ENCODE measurements around the gene RSPH1. TPM values are rescaled to one million over a fixed set of nuclear protein-coding genes. Genes with fewer than 3 reads are reported as not detected.

RSPH1 gene
- total RNA-seq, 1 experiment from 2014 or later, result 1.5 TPM

DNA sequence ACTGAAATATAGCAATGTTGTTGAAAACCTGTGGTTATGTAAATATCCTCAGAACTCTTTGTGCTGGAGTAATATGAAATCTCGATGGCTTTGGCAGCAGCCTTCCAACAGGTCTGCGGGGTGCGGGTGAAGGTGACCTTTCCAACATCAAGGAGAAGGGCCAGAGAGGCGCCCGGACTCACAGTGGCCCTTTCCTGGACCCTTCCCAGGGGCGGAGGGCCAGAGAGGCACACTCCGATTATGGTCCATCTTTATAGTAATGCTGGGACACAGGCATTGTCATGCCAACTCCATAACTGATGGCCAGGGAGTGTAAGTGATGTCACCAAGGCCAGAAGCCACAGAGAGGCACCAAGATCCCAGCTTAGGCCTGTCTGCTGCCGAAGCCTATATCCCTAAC, 35.7 kb upstream of the RSPH1 start:
- no peaks in the 10 kb centered on the region for H3K9me3 ChIP-seq (ENCODE audit: control insufficient read depth in 1 of 2, insufficient read depth in 1 of 2, low read depth in 1 of 2, low read length in 2 of 2)
- H3K27ac ChIP-seq (ENCODE audit: low read depth, low read length), result no peak overlapping the region
- CTCF ChIA-PET, result no interaction called here
- H3K27me3 ChIP-seq (ENCODE audit: insufficient read depth, low read length), result no peaks in the 10 kb centered on the region
- 0 out of 4 replicates have a peak, but pooled peaks cover 0 to 6% of the 10 kb centered on the region in 2 experiments for H3K36me3 ChIP-seq (ENCODE audit: control insufficient read depth in 1 of 2, insufficient read depth in 2 of 2, low read length in 2 of 2)
- no peaks in the 10 kb centered on the region for H3K9me2 ChIP-seq (ENCODE audit: insufficient read depth)
- DNase-seq (ENCODE audit: low read depth, low spot score) (no peak), ATAC-seq (no peak)
- H3K4me1 ChIP-seq (ENCODE audit: control insufficient read depth in 1 of 2, insufficient read depth in 2 of 2, low read length in 2 of 2), result no peaks in the 10 kb centered on the region
- no peak overlapping the region for H2AFZ ChIP-seq (ENCODE audit: low read depth, low read length, poor library complexity, severe bottlenecking)
- H3K79me2 ChIP-seq (ENCODE audit: insufficient read depth, low read length), result no peaks in the 10 kb centered on the region
- TF ChIP-seq CBX3 (IDR thresholded peaks at IDR 0.05; ENCODE audit: low read depth) (no peak), SIN3A (IDR thresholded peaks at IDR 0.05; ENCODE audit: low read depth) (no peak), TCF7L2 (IDR thresholded peaks at IDR 0.05; ENCODE audit: borderline replicate concordance, extremely low read depth, insufficient read depth, insufficient read length) (no peak), CEBPB (IDR thresholded peaks at IDR 0.05; ENCODE audit: low read depth) (no peak), EZH2 (IDR thresholded peaks at IDR 0.05) (no peak), EGR1 (IDR thresholded peaks at IDR 0.05; ENCODE audit: low read depth) (no peak), ZFX (IDR thresholded peaks at IDR 0.05) (no peak), SP1 (IDR thresholded peaks at IDR 0.05; ENCODE audit: low read depth) (no peak), SRF (IDR thresholded peaks at IDR 0.05; ENCODE audit: low read depth) (no peak), ELF1 (IDR thresholded peaks at IDR 0.05; ENCODE audit: borderline replicate concordance, low read depth) (no peak), YY1 (IDR thresholded peaks at IDR 0.05; ENCODE audit: extremely low read depth, insufficient replicate concordance, low read depth, low read length) (no peak), POLR2A (IDR thresholded peaks at IDR 0.05; ENCODE audit: borderline replicate concordance, extremely low read depth, insufficient read depth, insufficient read length) (no peak)
- TF ChIP-seq, protein P1, sequence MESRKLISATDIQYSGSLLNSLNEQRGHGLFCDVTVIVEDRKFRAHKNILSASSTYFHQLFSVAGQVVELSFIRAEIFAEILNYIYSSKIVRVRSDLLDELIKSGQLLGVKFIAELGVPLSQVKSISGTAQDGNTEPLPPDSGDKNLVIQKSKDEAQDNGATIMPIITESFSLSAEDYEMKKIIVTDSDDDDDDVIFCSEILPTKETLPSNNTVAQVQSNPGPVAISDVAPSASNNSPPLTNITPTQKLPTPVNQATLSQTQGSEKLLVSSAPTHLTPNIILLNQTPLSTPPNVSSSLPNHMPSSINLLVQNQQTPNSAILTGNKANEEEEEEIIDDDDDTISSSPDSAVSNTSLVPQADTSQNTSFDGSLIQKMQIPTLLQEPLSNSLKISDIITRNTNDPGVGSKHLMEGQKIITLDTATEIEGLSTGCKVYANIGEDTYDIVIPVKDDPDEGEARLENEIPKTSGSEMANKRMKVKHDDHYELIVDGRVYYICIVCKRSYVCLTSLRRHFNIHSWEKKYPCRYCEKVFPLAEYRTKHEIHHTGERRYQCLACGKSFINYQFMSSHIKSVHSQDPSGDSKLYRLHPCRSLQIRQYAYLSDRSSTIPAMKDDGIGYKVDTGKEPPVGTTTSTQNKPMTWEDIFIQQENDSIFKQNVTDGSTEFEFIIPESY (IDR thresholded peaks at IDR 0.05; ENCODE audit: extremely low read depth, insufficient replicate concordance, low read length), result no peak
- TF ChIP-seq, protein P2, sequence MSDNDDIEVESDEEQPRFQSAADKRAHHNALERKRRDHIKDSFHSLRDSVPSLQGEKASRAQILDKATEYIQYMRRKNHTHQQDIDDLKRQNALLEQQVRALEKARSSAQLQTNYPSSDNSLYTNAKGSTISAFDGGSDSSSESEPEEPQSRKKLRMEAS (IDR thresholded peaks at IDR 0.05), result no peak
- TF ChIP-seq, protein P3, sequence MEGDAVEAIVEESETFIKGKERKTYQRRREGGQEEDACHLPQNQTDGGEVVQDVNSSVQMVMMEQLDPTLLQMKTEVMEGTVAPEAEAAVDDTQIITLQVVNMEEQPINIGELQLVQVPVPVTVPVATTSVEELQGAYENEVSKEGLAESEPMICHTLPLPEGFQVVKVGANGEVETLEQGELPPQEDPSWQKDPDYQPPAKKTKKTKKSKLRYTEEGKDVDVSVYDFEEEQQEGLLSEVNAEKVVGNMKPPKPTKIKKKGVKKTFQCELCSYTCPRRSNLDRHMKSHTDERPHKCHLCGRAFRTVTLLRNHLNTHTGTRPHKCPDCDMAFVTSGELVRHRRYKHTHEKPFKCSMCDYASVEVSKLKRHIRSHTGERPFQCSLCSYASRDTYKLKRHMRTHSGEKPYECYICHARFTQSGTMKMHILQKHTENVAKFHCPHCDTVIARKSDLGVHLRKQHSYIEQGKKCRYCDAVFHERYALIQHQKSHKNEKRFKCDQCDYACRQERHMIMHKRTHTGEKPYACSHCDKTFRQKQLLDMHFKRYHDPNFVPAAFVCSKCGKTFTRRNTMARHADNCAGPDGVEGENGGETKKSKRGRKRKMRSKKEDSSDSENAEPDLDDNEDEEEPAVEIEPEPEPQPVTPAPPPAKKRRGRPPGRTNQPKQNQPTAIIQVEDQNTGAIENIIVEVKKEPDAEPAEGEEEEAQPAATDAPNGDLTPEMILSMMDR (IDR thresholded peaks at IDR 0.05 in 2 of 3, conservative IDR thresholded peaks at IDR 0.05 in 1 of 3; ENCODE audit: borderline replicate concordance in 1 of 3, insufficient read depth in 1 of 3, low read depth in 2 of 3, low read length in 2 of 3), result no peak
- RAD21 ChIA-PET (ENCODE audit: low non-redundant PET in 1 of 2, low total read pairs in 2 of 2, uncharacterized antibody in 2 of 2, unreplicated experiment in 2 of 2), result no interaction called here
- intact Hi-C loops (cut with micrococcal nuclease), result loop anchor here (10.0 kb wide), 2 partner anchors 147 to 377 kb away; no protein-coding TSS in a partner anchor
- H3K4me3 ChIP-seq (replicated peaks in 1 of 2; ENCODE audit: low read depth in 1 of 2, low read length in 2 of 2), result no peak overlapping the region
- no peak overlapping the region for H3K9ac ChIP-seq (ENCODE audit: low read length)
- H4K20me1 ChIP-seq (ENCODE audit: insufficient read depth), result no peaks in the 10 kb centered on the region
- POLR2A ChIA-PET, result interaction anchor here (0.6 kb wide), 1 partner anchor 64 kb away, joined by 3 read pairs; no protein-coding TSS in a partner anchor
- H3K4me2 ChIP-seq (ENCODE audit: low read length), result no peak overlapping the region
- BruUV-seq (replicated peaks), result no TSS peak
